Measurements from ENCODE around the gene CTSC. TPM values are rescaled to one million over a fixed set of nuclear protein-coding genes. Genes with fewer than 3 reads are reported as not detected.

Gene CTSC
- total RNA-seq, 1 donor from 2014 or later, result 84.3 TPM

GRCh38 chr11:88367310-88367709 is 29.8 kb upstream of the CTSC start:
- no peak overlapping the region for H3K4me3 Mint-ChIP-seq
- TF ChIP-seq CTCF (conservative IDR thresholded peaks at IDR 0.05), result no peak
- no peak overlapping the region for H3K27ac Mint-ChIP-seq (ENCODE audit: unreplicated experiment)
- DNase-seq (ENCODE audit: low read depth, low spot score), result no peak
- H3K4me1 Mint-ChIP-seq, result no peaks in the 10 kb centered on the region
- H3K36me3 Mint-ChIP-seq (ENCODE audit: low read depth), result no peaks in the 10 kb centered on the region
- no peaks in the 10 kb centered on the region for H3K27me3 Mint-ChIP-seq (ENCODE audit: low read depth)
- no peaks in the 10 kb centered on the region for H3K9me3 Mint-ChIP-seq

DNA sequence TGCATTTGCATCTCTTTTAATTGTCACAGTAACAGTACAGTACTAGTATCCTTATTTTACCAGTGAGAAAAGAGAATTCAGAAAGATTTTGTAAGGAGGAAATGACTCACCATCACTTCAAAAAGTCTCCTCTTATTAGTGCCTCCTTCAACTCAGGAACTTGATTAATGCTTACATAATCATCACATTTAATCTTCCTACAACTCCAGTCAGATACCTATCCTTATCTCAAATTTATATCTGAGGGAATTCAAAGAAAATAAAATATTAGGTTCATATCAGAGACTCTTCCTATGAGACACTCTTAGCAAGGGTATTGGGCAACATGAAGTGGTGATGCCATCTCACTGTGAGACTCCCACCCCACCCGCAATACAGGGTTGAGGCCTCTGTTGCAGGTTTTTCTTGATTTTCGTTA is 26.1 kb upstream of the CTSC start:
- H3K27me3 Mint-ChIP-seq (ENCODE audit: low read depth), result no peaks in the 10 kb centered on the region
- no peak overlapping the region for H3K27ac Mint-ChIP-seq (ENCODE audit: unreplicated experiment)
- no peak for TF ChIP-seq CTCF (conservative IDR thresholded peaks at IDR 0.05)
- no peaks in the 10 kb centered on the region for H3K4me1 Mint-ChIP-seq
- no peaks in the 10 kb centered on the region for H3K36me3 Mint-ChIP-seq (ENCODE audit: low read depth)
- DNase-seq (ENCODE audit: low read depth, low spot score), result no peak
- H3K4me3 Mint-ChIP-seq, result no peak overlapping the region
- no peaks in the 10 kb centered on the region for H3K9me3 Mint-ChIP-seq

GRCh38 chr11:88363004-88363403 is 25.5 kb upstream of the CTSC start:
- H3K27me3 Mint-ChIP-seq (ENCODE audit: low read depth), result no peaks in the 10 kb centered on the region
- no peaks in the 10 kb centered on the region for H3K9me3 Mint-ChIP-seq
- H3K4me1 Mint-ChIP-seq, result peaks cover 1% of the 10 kb centered on the region
- no peak overlapping the region for H3K27ac Mint-ChIP-seq (ENCODE audit: unreplicated experiment)
- TF ChIP-seq CTCF (conservative IDR thresholded peaks at IDR 0.05), result no peak
- H3K4me3 Mint-ChIP-seq, result no peak overlapping the region
- DNase-seq (ENCODE audit: low read depth, low spot score), result no peak
- H3K36me3 Mint-ChIP-seq (ENCODE audit: low read depth), result no peaks in the 10 kb centered on the region

- no peak for TF ChIP-seq CTCF (conservative IDR thresholded peaks at IDR 0.05)
Observed at GRCh38 chr11:88360141-88360540, 22.6 kb upstream of the CTSC start.

GRCh38 chr11:88359541-88359940 is 22.0 kb upstream of the CTSC start:
- TF ChIP-seq CTCF (conservative IDR thresholded peaks at IDR 0.05), result no peak
- Mint-ChIP-seq H3K4me3 (no peak overlapping the region), H3K36me3 (ENCODE audit: low read depth) (no peaks in the 10 kb centered on the region), H3K27me3 (ENCODE audit: low read depth) (no peaks in the 10 kb centered on the region), H3K27ac (ENCODE audit: unreplicated experiment) (no peak overlapping the region), H3K9me3 (no peaks in the 10 kb centered on the region), H3K4me1 (peaks cover 8% of the 10 kb centered on the region)
- DNase-seq (ENCODE audit: low read depth, low spot score), result no peak

More at GRCh38 chr11:88360141-88360540, 22.6 kb upstream of the CTSC start:
- no peak for DNase-seq (ENCODE audit: low read depth, low spot score)
- no peak overlapping the region for H3K4me3 Mint-ChIP-seq
- H3K9me3 Mint-ChIP-seq, result no peaks in the 10 kb centered on the region
- H3K27ac Mint-ChIP-seq (ENCODE audit: unreplicated experiment), result no peak overlapping the region
- H3K36me3 Mint-ChIP-seq (ENCODE audit: low read depth), result no peaks in the 10 kb centered on the region
- H3K27me3 Mint-ChIP-seq (ENCODE audit: low read depth), result no peaks in the 10 kb centered on the region
- peaks cover 8% of the 10 kb centered on the region for H3K4me1 Mint-ChIP-seq

- no peak overlapping the region for H3K4me3 Mint-ChIP-seq
- peaks cover 8% of the 10 kb centered on the region for H3K4me1 Mint-ChIP-seq
- no peak for TF ChIP-seq CTCF (conservative IDR thresholded peaks at IDR 0.05)
- H3K27me3 Mint-ChIP-seq (ENCODE audit: low read depth), result no peaks in the 10 kb centered on the region
- DNase-seq (ENCODE audit: low read depth, low spot score), result no peak
- no peak overlapping the region for H3K27ac Mint-ChIP-seq (ENCODE audit: unreplicated experiment)
- no peaks in the 10 kb centered on the region for H3K9me3 Mint-ChIP-seq
- H3K36me3 Mint-ChIP-seq (ENCODE audit: low read depth), result no peaks in the 10 kb centered on the region
Observed at GRCh38 chr11:88359114-88359513, 21.6 kb upstream of the CTSC start.
